GM12872 (cell line): ENCODE data around the gene UNG.

Experiments
- TF ChIP-seq, protein P1 (sequence below): IDR thresholded peaks from 3 replicates; pipeline ENCODE4 v1.5.1; 2011; ENCODE audit warnings: low read depth, mild to moderate bottlenecking, low read length, moderate library complexity; ENCODE audit not compliant: insufficient read depth

UNG gene

DNA sequence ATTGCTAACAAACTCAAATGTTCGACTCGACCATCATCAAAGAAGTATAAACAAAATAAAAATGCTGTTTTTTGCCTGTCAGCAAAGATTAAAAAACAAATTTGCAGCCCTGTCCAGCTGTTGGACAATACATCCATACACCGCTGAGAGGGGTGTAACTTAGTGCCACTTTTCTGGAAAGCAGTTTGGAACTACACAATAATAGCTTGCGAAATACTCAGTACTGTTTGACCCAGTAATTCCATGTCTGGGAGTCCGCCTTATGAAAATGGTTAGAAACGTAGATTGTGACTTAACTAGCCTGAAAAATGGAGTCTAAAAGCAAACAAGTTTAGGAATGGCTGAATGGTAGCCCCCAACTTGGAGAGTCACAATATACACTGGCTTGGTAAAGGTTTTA, 38.6 kb upstream of the UNG start:
- TF ChIP-seq, protein P1, sequence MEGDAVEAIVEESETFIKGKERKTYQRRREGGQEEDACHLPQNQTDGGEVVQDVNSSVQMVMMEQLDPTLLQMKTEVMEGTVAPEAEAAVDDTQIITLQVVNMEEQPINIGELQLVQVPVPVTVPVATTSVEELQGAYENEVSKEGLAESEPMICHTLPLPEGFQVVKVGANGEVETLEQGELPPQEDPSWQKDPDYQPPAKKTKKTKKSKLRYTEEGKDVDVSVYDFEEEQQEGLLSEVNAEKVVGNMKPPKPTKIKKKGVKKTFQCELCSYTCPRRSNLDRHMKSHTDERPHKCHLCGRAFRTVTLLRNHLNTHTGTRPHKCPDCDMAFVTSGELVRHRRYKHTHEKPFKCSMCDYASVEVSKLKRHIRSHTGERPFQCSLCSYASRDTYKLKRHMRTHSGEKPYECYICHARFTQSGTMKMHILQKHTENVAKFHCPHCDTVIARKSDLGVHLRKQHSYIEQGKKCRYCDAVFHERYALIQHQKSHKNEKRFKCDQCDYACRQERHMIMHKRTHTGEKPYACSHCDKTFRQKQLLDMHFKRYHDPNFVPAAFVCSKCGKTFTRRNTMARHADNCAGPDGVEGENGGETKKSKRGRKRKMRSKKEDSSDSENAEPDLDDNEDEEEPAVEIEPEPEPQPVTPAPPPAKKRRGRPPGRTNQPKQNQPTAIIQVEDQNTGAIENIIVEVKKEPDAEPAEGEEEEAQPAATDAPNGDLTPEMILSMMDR, result no peak

DNA sequence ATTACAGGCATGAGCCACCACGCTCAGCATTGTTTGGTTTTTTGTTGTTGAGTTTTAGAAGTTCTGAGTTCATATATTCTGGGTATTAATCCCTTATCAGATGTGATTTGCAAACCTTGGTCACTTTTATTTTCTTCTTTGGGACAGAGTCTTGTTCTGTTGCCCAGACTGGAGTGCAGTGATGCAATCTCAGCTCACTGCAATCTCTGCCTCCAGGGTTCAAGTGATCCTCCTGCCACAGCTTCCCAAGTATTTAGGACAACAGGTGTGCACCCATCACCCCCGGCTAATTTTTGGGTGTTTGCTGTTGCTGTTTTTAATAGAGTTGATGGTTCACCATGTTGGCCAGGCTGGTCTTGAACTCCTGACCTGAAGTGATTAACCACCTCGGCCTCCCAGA, 33.3 kb upstream of the UNG start:
- TF ChIP-seq, protein P1, result no peak

DNA sequence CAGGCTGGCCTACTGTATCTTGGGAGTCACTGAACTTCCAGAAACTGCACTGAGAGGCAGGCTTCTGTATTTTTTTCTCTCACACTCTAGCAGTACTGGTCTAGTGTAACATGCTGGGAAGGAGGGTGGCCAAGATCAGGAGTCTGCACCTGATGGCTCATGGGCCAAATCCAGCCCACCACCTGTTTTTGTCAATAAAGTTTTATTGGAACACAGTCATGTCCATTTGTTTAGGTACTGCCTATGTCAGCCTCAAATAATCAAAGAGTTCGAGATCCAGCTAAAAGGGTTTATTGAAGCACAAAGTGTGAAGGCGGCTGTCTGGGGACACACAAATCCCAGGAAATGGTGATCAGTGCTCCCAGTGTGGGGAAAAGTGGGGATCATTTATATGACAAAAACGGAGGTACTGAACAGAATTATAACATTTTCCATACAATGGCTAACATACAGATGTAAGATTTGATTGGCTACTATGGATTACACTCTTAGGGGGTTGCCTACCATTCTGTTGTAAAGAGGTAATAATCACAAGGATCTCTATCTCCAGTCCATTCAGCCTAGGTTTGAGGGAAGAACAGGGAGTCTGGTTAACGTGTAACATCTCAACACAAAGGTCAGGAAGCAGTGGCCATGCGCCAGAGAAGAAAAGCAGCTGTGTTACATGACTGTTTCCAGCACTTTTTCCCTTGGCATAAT, 32.1 kb upstream of the UNG start:
- TF ChIP-seq, protein P1, result no peak

DNA sequence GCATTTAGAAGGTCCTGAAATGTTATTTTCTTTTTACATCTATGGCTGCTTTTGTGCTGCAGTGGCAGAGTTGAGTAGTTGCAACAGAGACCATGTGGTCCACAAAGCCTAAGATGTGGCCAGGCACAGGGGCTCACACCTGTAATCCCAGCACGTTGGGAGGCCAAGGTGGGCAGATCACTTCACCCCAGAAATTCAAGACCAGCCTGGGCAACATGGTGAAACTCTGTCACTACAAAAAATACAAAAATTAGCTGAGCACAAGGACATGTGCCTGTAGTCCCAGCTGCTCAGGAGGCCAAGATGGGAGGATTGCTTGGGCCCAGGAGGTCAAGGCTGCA, 31.6 kb upstream of the UNG start:
- TF ChIP-seq, protein P1, result no peak

DNA sequence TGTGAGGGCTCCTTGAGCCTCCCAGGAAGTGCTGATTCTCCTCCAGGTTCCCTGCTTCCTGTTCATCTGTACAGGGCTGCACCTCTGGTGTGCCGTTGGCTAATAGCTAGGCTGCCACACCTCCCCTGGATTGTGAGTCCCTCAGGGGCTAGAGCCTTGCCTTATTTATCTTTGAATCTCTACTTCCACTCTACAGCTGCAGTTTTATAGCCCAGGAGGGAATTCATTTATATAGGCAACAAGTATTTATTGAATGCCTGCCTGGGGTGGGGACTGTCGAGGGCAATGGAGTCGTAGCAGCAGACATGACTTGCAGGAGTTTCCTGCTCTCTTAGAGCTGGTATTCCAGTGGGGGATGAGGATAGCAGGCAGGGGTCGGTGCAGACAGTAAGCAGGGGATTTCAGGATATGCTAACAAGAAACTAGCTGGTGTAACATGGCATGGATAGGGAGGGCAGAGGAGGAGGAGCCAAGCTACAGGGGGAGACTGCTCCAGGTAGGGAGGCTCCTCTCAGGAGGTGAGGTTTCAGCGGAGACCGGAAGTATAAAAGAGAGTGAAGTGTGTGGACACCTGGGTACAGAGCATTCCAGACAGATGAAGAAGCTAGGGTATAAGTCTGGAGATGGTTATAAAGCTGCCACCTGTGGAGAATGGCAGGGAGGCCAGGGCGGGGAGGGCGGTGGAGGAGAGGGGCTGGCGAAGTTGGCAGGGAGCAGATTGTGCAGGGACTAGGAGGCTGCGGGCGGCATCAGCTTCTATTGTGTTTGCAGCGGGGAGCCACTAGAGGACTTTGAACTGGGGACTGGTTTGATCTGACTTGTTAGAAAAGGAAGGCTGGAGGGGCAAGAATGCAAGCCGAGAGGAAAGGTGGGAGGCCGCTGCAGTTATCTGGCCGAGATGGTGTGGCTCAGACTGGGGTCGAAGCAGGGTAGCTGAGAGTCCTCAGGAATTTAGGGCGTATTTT, 27.8 kb upstream of the UNG start:
- TF ChIP-seq, protein P1, result no peak

DNA sequence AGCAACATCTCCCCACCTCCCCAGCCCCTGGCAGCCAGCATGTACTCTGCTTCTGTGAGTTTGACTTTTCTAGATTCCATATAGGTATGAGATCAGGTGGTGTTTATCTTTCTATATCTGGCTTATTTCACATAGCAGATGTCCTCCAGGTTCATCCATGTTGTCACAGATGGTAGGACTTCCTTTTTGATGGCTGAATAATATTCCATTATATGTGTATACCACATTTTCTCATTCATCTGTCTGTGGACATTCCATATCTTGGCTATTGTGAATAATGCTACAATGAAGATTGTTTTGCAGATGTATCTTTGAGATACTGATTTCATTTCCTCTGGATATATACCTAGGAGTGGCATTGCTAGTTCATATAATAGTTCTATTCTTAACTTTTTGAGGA, 22.5 kb upstream of the UNG start:
- TF ChIP-seq, protein P1, result no peak

DNA sequence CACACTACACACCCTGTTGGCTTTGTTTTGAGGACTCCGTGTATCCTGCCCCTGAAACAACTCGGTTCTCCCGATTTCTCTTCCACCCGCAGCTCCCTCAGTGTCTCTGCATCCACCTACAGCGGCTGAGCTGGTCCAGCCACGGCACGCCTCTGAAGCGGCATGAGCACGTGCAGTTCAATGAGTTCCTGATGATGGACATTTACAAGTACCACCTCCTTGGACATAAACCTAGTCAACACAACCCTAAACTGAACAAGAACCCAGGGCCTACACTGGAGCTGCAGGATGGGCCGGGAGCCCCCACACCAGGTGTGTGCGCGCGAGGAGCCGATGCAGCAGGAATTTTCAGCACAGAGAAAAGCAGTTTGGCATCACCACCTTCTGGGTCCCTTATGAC, 14.6 kb upstream of the UNG start:
- TF ChIP-seq, protein P1, result no peak
